Epithelial cell of esophagus (primary cell): ENCODE data around the gene HDAC4.

ENCODE experiments used
- DNase-seq: peaks from one replicate; pipeline ENCODE4 v3.0.0; 2010; ENCODE audit warnings: low read depth
- H3K4me3 ChIP-seq: 2 replicates; pipeline ENCODE4 v1.5.1; 2011; ENCODE audit warnings: mild to moderate bottlenecking, low read length, control low read depth
- TF ChIP-seq, protein P1 (sequence below): IDR thresholded peaks from 2 replicates; pipeline ENCODE4 v1.5.1; 2011; ENCODE audit warnings: low read depth, mild to moderate bottlenecking, low read length, control low read depth, inconsistent platforms; ENCODE audit not compliant: insufficient read depth; ENCODE audit errors: missing control alignments

The HDAC4 gene

GRCh38 chr2:239195992-239196391 is 204.8 kb downstream of the HDAC4 start:
- no peak overlapping the region for H3K4me3 ChIP-seq
- no peak for DNase-seq
- TF ChIP-seq, protein P1, sequence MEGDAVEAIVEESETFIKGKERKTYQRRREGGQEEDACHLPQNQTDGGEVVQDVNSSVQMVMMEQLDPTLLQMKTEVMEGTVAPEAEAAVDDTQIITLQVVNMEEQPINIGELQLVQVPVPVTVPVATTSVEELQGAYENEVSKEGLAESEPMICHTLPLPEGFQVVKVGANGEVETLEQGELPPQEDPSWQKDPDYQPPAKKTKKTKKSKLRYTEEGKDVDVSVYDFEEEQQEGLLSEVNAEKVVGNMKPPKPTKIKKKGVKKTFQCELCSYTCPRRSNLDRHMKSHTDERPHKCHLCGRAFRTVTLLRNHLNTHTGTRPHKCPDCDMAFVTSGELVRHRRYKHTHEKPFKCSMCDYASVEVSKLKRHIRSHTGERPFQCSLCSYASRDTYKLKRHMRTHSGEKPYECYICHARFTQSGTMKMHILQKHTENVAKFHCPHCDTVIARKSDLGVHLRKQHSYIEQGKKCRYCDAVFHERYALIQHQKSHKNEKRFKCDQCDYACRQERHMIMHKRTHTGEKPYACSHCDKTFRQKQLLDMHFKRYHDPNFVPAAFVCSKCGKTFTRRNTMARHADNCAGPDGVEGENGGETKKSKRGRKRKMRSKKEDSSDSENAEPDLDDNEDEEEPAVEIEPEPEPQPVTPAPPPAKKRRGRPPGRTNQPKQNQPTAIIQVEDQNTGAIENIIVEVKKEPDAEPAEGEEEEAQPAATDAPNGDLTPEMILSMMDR = no peak

DNA sequence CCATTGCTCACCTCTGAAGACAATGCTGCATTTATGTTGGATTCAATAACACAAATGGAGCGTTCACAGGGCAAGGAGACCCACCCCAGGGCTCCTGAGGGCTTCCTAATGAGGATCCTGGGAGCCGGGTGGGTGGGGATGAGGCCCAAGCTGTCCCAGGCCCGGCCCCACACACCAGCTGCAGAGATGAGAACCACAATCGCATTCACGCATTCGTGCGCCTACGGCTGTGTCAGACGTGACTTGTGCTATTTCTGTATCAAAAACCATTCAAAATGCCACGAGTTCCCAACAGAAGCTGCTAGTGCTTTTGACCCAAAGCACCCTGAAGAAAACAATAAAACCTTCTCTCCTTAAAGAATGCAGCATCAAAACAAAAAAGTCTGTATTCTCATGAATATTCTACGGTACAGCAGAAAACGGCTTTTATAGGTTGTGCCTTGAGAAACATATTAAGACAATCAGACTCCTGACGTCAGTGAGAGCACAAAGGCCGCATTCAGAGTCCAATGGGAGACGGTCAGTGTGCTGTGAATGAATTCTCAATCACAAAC is 205.4 kb downstream of the HDAC4 start:
- no peak for DNase-seq

GRCh38 chr2:239194731-239195317 is 206.0 kb downstream of the HDAC4 start:
- no peak overlapping the region for H3K4me3 ChIP-seq
- TF ChIP-seq, protein P1 = no peak
- no peak for DNase-seq

More for the DNA sequence above, 205.4 kb downstream of the HDAC4 start:
- no peak overlapping the region for H3K4me3 ChIP-seq
- TF ChIP-seq, protein P1 = no peak

GRCh38 chr2:239193925-239194677 is 206.7 kb downstream of the HDAC4 start:
- H3K4me3 ChIP-seq = no peak overlapping the region
- TF ChIP-seq, protein P1 = no peak
- no peak for DNase-seq

DNA sequence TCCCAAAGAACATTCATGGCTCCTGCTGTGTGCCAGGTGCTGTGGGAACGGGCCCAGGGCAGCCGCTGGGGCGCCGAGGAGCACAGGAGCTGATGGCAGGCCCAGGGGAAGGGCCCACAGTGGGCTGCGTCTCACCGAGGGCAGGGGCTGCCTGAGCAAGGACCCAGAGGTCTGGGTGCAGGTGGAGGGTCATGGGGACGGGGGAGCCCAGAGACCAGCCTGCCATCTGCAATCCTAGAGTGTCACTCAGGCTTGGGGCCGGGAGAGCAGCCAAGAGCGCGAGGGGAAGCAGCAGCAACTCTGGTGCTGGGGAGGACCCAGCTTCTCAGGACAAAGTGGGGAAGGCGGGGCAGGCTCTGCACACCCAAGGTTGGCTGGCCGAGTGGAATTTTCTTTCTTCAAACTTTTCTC is 207.4 kb downstream of the HDAC4 start:
- TF ChIP-seq, protein P1 = no peak
- no peak overlapping the region for H3K4me3 ChIP-seq
- DNase-seq = no peak

GRCh38 chr2:239192975-239193374 is 207.8 kb downstream of the HDAC4 start:
- H3K4me3 ChIP-seq = no peak overlapping the region
- no peak for DNase-seq
- TF ChIP-seq, protein P1 = no peak
